HG02610 (cell line): ENCODE results near the gene PRTG.

Experiments used
- ATAC-seq: cut with Tn5 transposase; IDR thresholded peaks from one replicate; pipeline ENCODE4 v1.9.1; 2021; ENCODE audit warnings: mild to moderate bottlenecking, moderate library complexity; ENCODE audit not compliant: unreplicated experiment

PRTG gene

DNA sequence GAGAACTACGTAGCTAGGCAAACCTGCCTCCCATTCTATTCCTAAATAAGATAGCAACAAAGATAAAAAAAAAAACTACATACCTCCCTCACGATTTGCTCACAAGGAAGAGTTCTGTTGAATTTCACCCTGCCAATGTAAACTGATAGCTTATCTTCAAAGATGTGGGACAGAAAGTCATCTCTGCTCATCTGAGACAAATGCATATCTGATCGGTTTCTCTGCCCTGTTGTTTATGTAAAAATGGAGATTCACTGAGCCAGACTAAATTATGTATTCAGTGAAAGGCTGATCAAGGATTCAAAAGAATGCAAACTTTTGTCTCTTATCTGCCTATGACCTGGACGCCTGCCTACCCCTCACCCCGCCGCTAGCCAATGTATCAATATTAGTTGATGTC, 166.0 kb downstream of the PRTG start:
- no peak for ATAC-seq

DNA sequence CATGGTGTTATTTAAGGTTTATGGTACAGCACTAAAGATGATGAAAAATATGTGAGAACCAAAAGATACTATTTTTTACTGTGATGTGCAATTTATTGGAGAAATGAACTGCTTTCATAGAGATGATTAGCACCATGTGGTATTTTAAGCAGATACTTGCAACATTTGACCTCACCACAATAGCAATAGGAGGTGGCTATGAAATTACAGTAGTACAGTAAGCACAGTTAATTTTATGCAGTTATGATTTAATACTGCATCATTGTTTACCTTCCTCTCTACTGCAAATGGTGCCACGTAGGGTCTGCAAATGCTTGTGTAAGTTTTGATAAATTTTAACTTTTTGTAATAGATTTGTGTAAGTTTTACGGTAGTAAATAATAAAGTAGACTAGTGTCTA, 168.9 kb downstream of the PRTG start:
- no peak for ATAC-seq

DNA sequence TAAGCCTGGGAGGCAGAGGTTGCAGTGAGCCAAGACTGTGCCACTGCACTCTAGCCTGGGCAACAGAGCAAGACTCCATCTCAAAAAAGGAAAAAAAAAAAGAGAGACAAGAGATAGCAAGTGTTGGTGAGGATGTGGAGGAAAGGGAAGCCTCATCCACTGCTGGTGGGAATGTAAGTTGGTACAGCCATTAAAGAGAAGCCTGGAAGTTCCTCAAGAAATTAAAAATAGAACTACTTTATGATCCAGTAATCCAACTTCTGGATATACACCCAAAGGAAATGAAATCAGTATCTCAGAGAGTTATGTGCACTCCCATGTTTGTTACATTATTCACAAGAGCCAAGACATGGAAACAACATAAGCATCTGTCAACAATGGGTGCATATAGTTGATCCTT, 169.7 kb downstream of the PRTG start:
- no peak for ATAC-seq

DNA sequence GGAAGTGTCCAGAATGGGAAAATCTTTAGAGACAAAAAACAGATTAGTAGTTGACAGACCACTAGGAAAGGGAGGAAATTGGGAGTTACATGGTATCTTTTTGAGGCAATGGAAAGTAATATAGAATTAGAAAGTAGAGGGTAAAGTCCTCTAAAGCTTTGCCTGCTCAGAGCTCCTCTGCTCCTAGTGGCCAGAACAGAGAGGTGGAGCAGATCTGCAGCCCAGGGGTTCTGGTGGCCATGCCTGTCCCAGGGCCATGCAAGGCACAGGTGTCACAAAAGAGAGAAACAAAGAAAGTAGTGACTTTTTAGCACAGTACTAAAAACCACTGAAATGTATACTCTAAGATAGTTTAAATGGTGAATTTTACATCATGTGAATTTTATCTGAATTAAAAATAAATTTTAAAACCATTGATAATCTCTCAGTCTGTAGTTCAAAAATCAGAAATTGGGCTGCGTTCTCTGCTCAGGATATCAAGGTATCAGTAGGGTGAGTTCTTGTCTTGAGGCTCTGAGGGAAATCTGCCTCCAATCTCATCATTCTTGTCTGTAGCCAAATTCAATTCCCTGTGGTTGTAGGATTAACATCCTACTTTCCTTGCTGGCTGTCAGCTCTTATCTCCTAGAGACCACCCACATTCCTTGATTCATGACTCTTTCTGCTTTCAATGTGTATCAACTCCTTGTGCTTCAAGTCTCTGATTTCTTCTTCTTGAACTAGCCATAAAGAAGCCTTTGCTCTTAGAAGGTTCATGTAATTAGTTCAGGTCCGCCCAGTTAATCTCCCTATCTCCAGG, 178.4 kb downstream of the PRTG start:
- no peak for ATAC-seq

DNA sequence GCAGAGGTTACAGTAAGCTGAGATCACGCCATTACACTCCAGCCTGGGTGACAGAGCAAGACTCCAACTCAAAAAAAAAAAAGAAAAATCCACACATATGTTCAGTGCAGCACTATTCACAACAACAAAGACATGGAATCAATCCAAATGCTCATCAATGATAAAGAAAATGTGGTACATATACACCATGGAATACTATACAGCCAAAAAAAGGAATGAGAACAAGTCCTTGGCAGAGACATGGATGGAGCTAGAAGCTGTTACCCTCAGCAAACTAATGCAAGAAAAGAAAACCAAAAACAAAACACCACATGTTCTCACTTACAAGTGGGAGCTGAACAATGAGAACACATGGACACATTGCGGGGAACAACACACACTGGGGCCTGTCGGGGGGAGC, 180.4 kb downstream of the PRTG start:
- ATAC-seq: no peak
